ENCODE data around the gene IFNGR1. TPM values are rescaled to one million over a fixed set of nuclear protein-coding genes. Genes with fewer than 3 reads are reported as not detected.

The IFNGR1 gene
- total RNA-seq, 1 donor from 2014 or later = 38.3 TPM

DNA sequence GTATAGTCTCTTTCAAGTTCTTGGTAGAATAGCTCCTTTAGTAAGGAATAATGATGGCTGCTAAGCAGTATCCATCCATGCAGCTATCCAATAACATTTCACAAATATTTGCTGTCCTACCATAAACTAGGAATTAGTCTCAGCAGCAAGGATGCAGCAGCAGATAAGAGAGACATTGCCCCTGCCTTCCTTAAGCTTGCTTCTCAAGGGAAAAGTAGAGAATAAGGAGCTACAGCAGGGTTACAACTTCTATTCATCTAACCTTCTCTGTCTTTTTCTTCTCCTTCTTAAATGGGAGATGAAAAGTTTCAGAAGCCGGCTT is 48.2 kb downstream of the IFNGR1 start:
- H3K9me3 ChIP-seq (ENCODE audit: insufficient read depth, low read depth, low read length) = no peaks in the 10 kb centered on the region
- no peak overlapping the region for H2AFZ ChIP-seq (ENCODE audit: low read depth, low read length)
- Mint-ChIP-seq H3K4me3 (ENCODE audit: unreplicated experiment) (no peak overlapping the region), H3K36me3 (ENCODE audit: low read depth, unreplicated experiment) (no peaks in the 10 kb centered on the region), H3K27ac (ENCODE audit: unreplicated experiment) (no peak overlapping the region), H3K4me1 (ENCODE audit: low read depth, unreplicated experiment) (no peaks in the 10 kb centered on the region), H3K9me3 (ENCODE audit: unreplicated experiment) (peaks cover 7% of the 10 kb centered on the region), H3K27me3 (ENCODE audit: low read depth, unreplicated experiment) (no peaks in the 10 kb centered on the region)
- no peak overlapping the region for H3K4me2 ChIP-seq (ENCODE audit: low read length)
- no peak for TF ChIP-seq EZH2 (IDR thresholded peaks at IDR 0.05; ENCODE audit: insufficient read depth, low read length)
- TF ChIP-seq, protein P1, sequence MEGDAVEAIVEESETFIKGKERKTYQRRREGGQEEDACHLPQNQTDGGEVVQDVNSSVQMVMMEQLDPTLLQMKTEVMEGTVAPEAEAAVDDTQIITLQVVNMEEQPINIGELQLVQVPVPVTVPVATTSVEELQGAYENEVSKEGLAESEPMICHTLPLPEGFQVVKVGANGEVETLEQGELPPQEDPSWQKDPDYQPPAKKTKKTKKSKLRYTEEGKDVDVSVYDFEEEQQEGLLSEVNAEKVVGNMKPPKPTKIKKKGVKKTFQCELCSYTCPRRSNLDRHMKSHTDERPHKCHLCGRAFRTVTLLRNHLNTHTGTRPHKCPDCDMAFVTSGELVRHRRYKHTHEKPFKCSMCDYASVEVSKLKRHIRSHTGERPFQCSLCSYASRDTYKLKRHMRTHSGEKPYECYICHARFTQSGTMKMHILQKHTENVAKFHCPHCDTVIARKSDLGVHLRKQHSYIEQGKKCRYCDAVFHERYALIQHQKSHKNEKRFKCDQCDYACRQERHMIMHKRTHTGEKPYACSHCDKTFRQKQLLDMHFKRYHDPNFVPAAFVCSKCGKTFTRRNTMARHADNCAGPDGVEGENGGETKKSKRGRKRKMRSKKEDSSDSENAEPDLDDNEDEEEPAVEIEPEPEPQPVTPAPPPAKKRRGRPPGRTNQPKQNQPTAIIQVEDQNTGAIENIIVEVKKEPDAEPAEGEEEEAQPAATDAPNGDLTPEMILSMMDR (IDR thresholded peaks at IDR 0.05; ENCODE audit: insufficient read depth, low read depth, low read length) = no peak
- H3K4me1 ChIP-seq (ENCODE audit: insufficient read depth, low read length) = no peaks in the 10 kb centered on the region
- H3K36me3 ChIP-seq (ENCODE audit: insufficient read depth, low read length) = no peaks in the 10 kb centered on the region
- no peaks in the 10 kb centered on the region for H3K79me2 ChIP-seq (ENCODE audit: insufficient read depth, low read length)
- FAIRE-seq (no peak), DNase-seq (ENCODE audit: low read depth) (no peak)
- H3K9ac ChIP-seq (ENCODE audit: low read length) = no peak overlapping the region
- H4K20me1 ChIP-seq (ENCODE audit: insufficient read depth, low read length) = no peaks in the 10 kb centered on the region
- H3K4me3 ChIP-seq (ENCODE audit: insufficient read depth, low read depth, low read length) = no peak overlapping the region
- H3K27me3 ChIP-seq (ENCODE audit: insufficient read depth, low read length) = no peaks in the 10 kb centered on the region
- no peak overlapping the region for H3K27ac ChIP-seq (ENCODE audit: low read depth, low read length)

DNA sequence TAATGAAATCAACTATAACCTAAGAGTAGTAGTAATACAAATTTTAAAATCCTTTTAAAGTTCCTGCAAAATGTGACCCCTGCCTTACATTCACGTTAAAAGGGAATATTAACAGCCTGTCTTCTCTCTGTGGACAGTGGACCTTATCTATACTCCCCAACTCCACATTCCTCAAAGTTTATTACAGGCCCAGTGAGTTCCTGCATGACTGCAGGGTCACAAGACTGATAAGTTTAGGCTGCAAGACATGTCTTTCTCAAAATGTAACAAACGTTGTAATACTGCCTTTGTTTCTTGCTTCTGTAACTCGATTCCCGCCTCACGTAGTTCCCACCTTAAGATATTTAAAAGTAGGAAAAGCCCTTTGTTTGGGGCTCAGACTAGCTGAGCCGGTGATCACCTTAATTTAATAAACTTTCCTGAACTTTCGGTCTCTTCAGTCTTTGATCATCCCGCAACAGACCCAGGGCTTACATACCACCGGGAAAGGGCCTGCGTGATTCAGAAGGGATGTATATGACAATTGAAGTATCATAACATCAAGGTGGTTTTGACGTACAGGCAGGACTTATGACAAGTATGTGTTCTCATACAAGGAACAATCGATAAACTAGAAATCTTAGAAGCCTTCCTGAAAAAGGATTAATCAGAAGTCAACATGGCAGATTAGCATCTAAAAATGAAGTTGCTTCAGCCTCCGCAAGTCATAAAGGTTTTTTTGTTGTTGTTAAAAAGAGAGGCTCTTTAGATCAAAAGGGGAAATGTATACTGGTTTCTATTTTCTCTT is 48.7 kb downstream of the IFNGR1 start:
- no peak overlapping the region for H3K9ac ChIP-seq (ENCODE audit: low read length)
- H3K9me3 Mint-ChIP-seq (ENCODE audit: unreplicated experiment) = peaks cover 7% of the 10 kb centered on the region
- no peaks in the 10 kb centered on the region for H3K4me1 ChIP-seq (ENCODE audit: insufficient read depth, low read length)
- no peak overlapping the region for H3K4me2 ChIP-seq (ENCODE audit: low read length)
- no peak for TF ChIP-seq EZH2 (IDR thresholded peaks at IDR 0.05; ENCODE audit: insufficient read depth, low read length)
- TF ChIP-seq, protein P1 (IDR thresholded peaks at IDR 0.05; ENCODE audit: insufficient read depth, low read depth, low read length) = no peak
- no peaks in the 10 kb centered on the region for H3K27me3 ChIP-seq (ENCODE audit: insufficient read depth, low read length)
- H2AFZ ChIP-seq (ENCODE audit: low read depth, low read length) = no peak overlapping the region
- H3K79me2 ChIP-seq (ENCODE audit: insufficient read depth, low read length) = no peaks in the 10 kb centered on the region
- no peaks in the 10 kb centered on the region for H3K36me3 Mint-ChIP-seq (ENCODE audit: low read depth, unreplicated experiment)
- H3K4me3 Mint-ChIP-seq (ENCODE audit: unreplicated experiment) = no peak overlapping the region
- FAIRE-seq = no peak
- H3K36me3 ChIP-seq (ENCODE audit: insufficient read depth, low read length) = no peaks in the 10 kb centered on the region
- no peak overlapping the region for H3K27ac Mint-ChIP-seq (ENCODE audit: unreplicated experiment)
- H3K9me3 ChIP-seq (ENCODE audit: insufficient read depth, low read depth, low read length) = no peaks in the 10 kb centered on the region
- no peak for DNase-seq (ENCODE audit: low read depth)
- no peaks in the 10 kb centered on the region for H4K20me1 ChIP-seq (ENCODE audit: insufficient read depth, low read length)
- H3K27me3 Mint-ChIP-seq (ENCODE audit: low read depth, unreplicated experiment) = no peaks in the 10 kb centered on the region
- no peak overlapping the region for H3K4me3 ChIP-seq (ENCODE audit: insufficient read depth, low read depth, low read length)
- no peaks in the 10 kb centered on the region for H3K4me1 Mint-ChIP-seq (ENCODE audit: low read depth, unreplicated experiment)
- H3K27ac ChIP-seq (ENCODE audit: low read depth, low read length) = no peak overlapping the region

DNA sequence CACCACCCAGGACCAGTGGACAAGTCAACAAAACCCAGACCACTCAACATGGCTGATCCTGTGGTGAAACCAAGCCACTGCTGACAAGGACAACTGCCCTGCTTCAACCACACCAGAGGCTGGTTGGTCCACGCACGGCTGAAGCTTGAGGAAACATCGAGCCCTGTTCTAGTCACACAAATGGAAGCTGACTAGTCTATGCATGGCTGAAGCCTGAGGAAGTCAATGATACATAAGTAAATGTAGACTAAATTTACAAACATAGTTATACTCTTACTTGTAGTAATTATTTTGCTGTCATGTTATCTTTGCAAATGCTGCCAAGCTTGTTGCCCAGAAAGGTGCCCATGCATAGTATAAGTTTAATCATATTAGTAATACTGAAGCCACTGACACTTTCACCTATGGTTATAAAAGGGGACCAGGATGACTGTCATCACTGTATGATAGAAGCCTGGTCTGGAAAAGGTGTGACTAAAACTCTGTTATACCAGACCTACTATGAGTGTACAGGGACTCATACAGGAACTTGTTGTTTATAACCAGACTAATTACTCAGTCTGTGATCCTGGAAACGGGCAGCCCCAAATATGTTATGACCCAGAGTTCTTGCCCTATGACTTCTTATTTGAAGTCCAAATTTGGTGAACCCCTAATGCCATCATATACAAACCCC is 51.3 kb downstream of the IFNGR1 start:
- Mint-ChIP-seq H3K27me3 (ENCODE audit: low read depth, unreplicated experiment) (no peaks in the 10 kb centered on the region), H3K36me3 (ENCODE audit: low read depth, unreplicated experiment) (peaks cover 2% of the 10 kb centered on the region), H3K27ac (ENCODE audit: unreplicated experiment) (no peak overlapping the region), H3K9me3 (ENCODE audit: unreplicated experiment) (peaks cover 21% of the 10 kb centered on the region), H3K4me3 (ENCODE audit: unreplicated experiment) (no peak overlapping the region), H3K4me1 (ENCODE audit: low read depth, unreplicated experiment) (no peaks in the 10 kb centered on the region)
- H3K4me2 ChIP-seq (ENCODE audit: low read length) = no peak overlapping the region
- TF ChIP-seq, protein P1 (IDR thresholded peaks at IDR 0.05; ENCODE audit: insufficient read depth, low read depth, low read length) = no peak
- no peak for TF ChIP-seq EZH2 (IDR thresholded peaks at IDR 0.05; ENCODE audit: insufficient read depth, low read length)
- H3K27ac ChIP-seq (ENCODE audit: low read depth, low read length) = no peak overlapping the region
- no peak for FAIRE-seq
- no peak for DNase-seq (ENCODE audit: low read depth)
- H3K4me1 ChIP-seq (ENCODE audit: insufficient read depth, low read length) = no peaks in the 10 kb centered on the region
- no peaks in the 10 kb centered on the region for H3K36me3 ChIP-seq (ENCODE audit: insufficient read depth, low read length)
- H3K9ac ChIP-seq (ENCODE audit: low read length) = no peak overlapping the region
- H3K4me3 ChIP-seq (ENCODE audit: insufficient read depth, low read depth, low read length) = no peak overlapping the region
- peaks cover 4% of the 10 kb centered on the region for H3K9me3 ChIP-seq (ENCODE audit: insufficient read depth, low read depth, low read length)
- no peak overlapping the region for H2AFZ ChIP-seq (ENCODE audit: low read depth, low read length)
- no peaks in the 10 kb centered on the region for H4K20me1 ChIP-seq (ENCODE audit: insufficient read depth, low read length)
- H3K79me2 ChIP-seq (ENCODE audit: insufficient read depth, low read length) = no peaks in the 10 kb centered on the region
- H3K27me3 ChIP-seq (ENCODE audit: insufficient read depth, low read length) = no peaks in the 10 kb centered on the region
